ENCODE results near the gene IGF2R. TPM values are rescaled to one million over a fixed set of nuclear protein-coding genes. Genes with fewer than 3 reads are reported as not detected.

The IGF2R gene
- total RNA-seq, 2 experiments from 2014 or later = 19.3 to 37.6 TPM

- H3K4me1 ChIP-seq (ENCODE audit: insufficient read depth, low read length, poor library complexity, severe bottlenecking) = no peaks in the 10 kb centered on the region
- TF ChIP-seq EZH2phosphoT487 (IDR thresholded peaks at IDR 0.05; ENCODE audit: borderline replicate concordance, low read depth, low read length) (no peak), CTCF (conservative IDR thresholded peaks at IDR 0.05; ENCODE audit: low read length) (no peak)
- H4K20me1 ChIP-seq (ENCODE audit: insufficient read depth, low read length) = no peaks in the 10 kb centered on the region
- H3K9me2 ChIP-seq (ENCODE audit: insufficient read depth, low read length) = no peaks in the 10 kb centered on the region
- intact Hi-C loops (cut with micrococcal nuclease; ENCODE audit: unreplicated experiment) = no loop called here
- peaks cover 38% of the 10 kb centered on the region for H3K36me3 ChIP-seq (ENCODE audit: insufficient read depth, low read length)
- no TSS peak for BruUV-seq (replicated peaks)
- no peak overlapping the region for H2AFZ ChIP-seq (ENCODE audit: low read length)
- no peak overlapping the region for H3K4me3 ChIP-seq (ENCODE audit: low read depth, low read length, poor library complexity, severe bottlenecking)
- no peak overlapping the region for H3K27ac ChIP-seq (ENCODE audit: low read depth, low read length, poor library complexity, severe bottlenecking)
- no peak for DNase-seq (ENCODE audit: low spot score)
- no peaks in the 10 kb centered on the region for H3K9me3 ChIP-seq (ENCODE audit: low read length)
- no peak overlapping the region for H3K4me2 ChIP-seq (ENCODE audit: low read length)
- H3K79me2 ChIP-seq (ENCODE audit: insufficient read depth, low read depth, low read length) = no peaks in the 10 kb centered on the region
- CTCF ChIA-PET (ENCODE audit: unreplicated experiment) = interaction anchor here (0.6 kb wide), 1 partner anchor 68 kb away, joined by 3 read pairs; no protein-coding TSS in a partner anchor
- POLR2A ChIA-PET = no interaction called here
Measured at GRCh38 chr6:160015778-160016684, 47.1 kb downstream of the IGF2R start.

GRCh38 chr6:160022101-160022500 is 53.2 kb downstream of the IGF2R start:
- BruUV-seq (replicated peaks) = no TSS peak
- ChIA-PET CTCF (ENCODE audit: unreplicated experiment) (no interaction called here), POLR2A (interaction anchor here (0.6 kb wide), 1 partner anchor 25 kb away, joined by 3 read pairs; no protein-coding TSS in a partner anchor)
- Histone ChIP-seq H3K27ac (ENCODE audit: low read depth, low read length, poor library complexity, severe bottlenecking) (no peak overlapping the region), H3K9me3 (ENCODE audit: low read length) (no peaks in the 10 kb centered on the region), H3K9me2 (ENCODE audit: insufficient read depth, low read length) (no peaks in the 10 kb centered on the region), H3K4me1 (ENCODE audit: insufficient read depth, low read length, poor library complexity, severe bottlenecking) (no peaks in the 10 kb centered on the region), H4K20me1 (ENCODE audit: insufficient read depth, low read length) (no peaks in the 10 kb centered on the region), H3K4me3 (ENCODE audit: low read depth, low read length, poor library complexity, severe bottlenecking) (no peak overlapping the region), H3K36me3 (ENCODE audit: insufficient read depth, low read length) (peaks cover 9% of the 10 kb centered on the region; the same call in 1 of the 2 replicates), H3K4me2 (ENCODE audit: low read length) (no peak overlapping the region), H3K79me2 (ENCODE audit: insufficient read depth, low read depth, low read length) (no peaks in the 10 kb centered on the region), H2AFZ (ENCODE audit: low read length) (no peak overlapping the region)
- no peak for TF ChIP-seq EZH2phosphoT487 (IDR thresholded peaks at IDR 0.05; ENCODE audit: borderline replicate concordance, low read depth, low read length)
- TF ChIP-seq CTCF (conservative IDR thresholded peaks at IDR 0.05; ENCODE audit: low read length) = no peak
- no peak for DNase-seq (ENCODE audit: low spot score)
- intact Hi-C loops (cut with micrococcal nuclease; ENCODE audit: unreplicated experiment) = no loop called here

GRCh38 chr6:160022793-160023192 is 53.9 kb downstream of the IGF2R start:
- no peak overlapping the region for H2AFZ ChIP-seq (ENCODE audit: low read length)
- ChIA-PET CTCF (ENCODE audit: unreplicated experiment) (no interaction called here), POLR2A (interaction anchor here (0.6 kb wide), 1 partner anchor 24 kb away, joined by 3 read pairs; no protein-coding TSS in a partner anchor)
- no peak for TF ChIP-seq CTCF (conservative IDR thresholded peaks at IDR 0.05; ENCODE audit: low read length)
- no peak for TF ChIP-seq EZH2phosphoT487 (IDR thresholded peaks at IDR 0.05; ENCODE audit: borderline replicate concordance, low read depth, low read length)
- H3K9me3 ChIP-seq (ENCODE audit: low read length) = no peaks in the 10 kb centered on the region
- intact Hi-C loops (cut with micrococcal nuclease; ENCODE audit: unreplicated experiment) = no loop called here
- H3K27ac ChIP-seq (ENCODE audit: low read depth, low read length, poor library complexity, severe bottlenecking) = no peak overlapping the region
- peaks cover 15% of the 10 kb centered on the region; the same call in 1 of the 2 replicates for H3K36me3 ChIP-seq (ENCODE audit: insufficient read depth, low read length)
- no TSS peak for BruUV-seq (replicated peaks)
- no peak overlapping the region for H3K4me3 ChIP-seq (ENCODE audit: low read depth, low read length, poor library complexity, severe bottlenecking)
- no peak for DNase-seq (ENCODE audit: low spot score)
- no peaks in the 10 kb centered on the region for H4K20me1 ChIP-seq (ENCODE audit: insufficient read depth, low read length)
- no peak overlapping the region for H3K4me2 ChIP-seq (ENCODE audit: low read length)
- no peaks in the 10 kb centered on the region for H3K4me1 ChIP-seq (ENCODE audit: insufficient read depth, low read length, poor library complexity, severe bottlenecking)
- H3K9me2 ChIP-seq (ENCODE audit: insufficient read depth, low read length) = no peaks in the 10 kb centered on the region
- H3K79me2 ChIP-seq (ENCODE audit: insufficient read depth, low read depth, low read length) = no peaks in the 10 kb centered on the region
